NCI-H187 (cell line): ENCODE measurements around the gene C19orf12.
"Not testable (repeated sequence)": the region's sequence is repeated elsewhere in the genome, so short reads cannot be mapped to it uniquely, and the experiment has no call there.

ENCODE experiments used
- DNase-seq, 2 experiments: peaks; one replicate each; lab custom pipeline; 2025; lab: John Stamatoyannopoulos, UW

C19orf12 gene

GRCh38 chr19:29731331-29731850 is 16.3 kb upstream of the C19orf12 start:
- DNase-seq: no peak

DNA sequence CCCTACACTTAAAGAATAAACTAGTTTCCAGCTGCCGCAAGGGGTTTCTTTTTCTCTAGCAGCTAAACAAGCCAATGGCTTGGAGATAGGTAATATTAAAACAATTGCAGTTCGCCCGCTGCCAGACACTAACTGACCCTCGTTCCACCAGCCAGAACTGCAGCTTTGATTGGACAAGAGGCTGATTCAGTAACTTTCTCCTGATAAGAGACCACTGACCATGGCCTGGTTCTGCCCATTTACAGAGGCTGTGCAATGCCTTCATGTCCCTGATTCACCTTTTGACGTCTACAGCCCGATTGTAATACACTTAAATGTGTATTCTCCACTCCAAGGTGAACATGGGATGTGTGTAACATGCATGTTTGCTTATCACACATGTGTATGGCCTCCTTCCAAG is 12.8 kb upstream of the C19orf12 start:
- DNase-seq: no peak

GRCh38 chr19:29724746-29725145 is 9.7 kb upstream of the C19orf12 start:
- no peak for DNase-seq

GRCh38 chr19:29724102-29724641 is 9.1 kb upstream of the C19orf12 start:
- no peak for DNase-seq

GRCh38 chr19:29717051-29717450 is 2.0 kb upstream of the C19orf12 start:
- no peak for DNase-seq

DNA sequence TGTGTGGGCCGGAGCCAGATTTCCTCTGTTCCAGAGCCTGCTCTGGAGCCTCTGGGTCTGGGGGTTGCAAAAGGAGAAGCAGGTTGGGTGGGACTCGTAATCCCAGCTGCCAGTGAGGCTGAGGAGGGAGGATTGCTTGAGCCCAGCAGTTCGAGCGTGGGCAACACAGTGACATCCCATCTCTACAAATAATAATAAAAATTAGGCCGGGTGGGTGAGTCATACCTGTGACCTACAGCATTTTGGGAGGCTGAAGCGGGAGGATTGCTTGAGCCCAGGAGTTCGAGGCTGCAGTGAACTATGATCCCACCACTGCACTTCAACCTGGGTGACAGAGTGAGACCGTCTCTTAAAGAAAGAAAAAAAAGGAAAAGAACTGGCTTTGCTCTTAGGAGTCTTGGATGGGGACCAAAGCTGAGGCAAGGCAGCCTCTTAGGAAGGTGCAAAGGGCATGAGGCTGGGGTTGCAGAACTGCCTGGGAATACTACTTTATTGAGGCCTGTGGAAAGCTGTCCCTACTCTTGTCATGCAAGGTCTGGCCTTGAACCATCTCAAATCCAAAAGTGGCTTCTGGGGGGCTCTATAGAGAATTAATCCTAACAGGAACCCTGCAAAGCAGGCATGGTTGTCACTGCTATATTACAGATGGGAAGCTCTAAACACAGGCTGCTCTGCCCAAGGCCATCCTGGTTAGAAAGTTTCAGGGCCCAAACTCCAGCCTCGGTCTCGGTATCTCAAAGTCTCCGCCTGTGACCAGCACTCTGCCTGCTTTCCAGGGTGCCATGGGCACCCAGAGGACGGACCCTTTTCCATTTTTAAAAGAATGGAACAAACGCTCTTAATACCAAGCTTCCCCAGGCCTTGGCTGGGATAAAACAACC is 880 bp upstream of the C19orf12 start:
- DNase-seq: no peak

GRCh38 chr19:29714371-29714952 is 599 bp downstream of the C19orf12 start:
- DNase-seq: no peak

DNA sequence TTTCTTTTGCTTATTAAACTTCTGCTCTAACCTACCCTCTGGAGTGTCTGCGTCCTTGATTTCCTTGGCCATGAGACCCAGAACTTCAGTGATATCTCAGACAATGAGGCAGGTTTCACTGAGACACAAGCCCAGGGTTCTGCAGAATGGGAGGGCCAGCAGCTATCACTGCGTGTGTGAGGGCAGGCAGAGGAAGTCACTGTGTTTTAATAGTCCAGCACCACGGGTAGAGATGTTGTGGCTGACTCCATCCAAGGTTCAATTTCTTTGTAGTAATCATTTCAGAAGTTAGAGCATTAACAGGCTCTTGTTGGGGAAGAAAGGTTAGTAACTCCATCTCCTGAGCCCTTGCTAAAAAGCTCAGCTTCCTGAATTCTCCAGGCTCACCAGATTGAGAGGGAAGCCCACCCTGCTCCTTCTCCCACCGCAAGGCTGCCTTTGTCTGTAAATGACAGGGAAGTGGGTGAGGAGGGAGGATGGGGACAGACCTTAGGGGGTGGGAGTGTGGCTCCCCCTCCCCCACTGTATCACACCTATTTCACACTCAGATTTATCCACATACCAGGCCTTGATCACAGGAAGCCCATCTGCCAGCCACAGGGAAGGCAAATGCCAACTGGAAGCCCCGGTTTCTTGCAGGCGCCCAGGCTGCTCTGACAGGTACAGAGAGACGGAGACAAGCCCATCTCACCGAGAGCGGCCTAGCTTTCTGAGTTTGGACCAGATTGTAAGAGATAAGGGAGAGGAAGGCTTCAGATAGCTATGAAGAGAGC is 2.1 kb downstream of the C19orf12 start:
- DNase-seq: no peak

DNA sequence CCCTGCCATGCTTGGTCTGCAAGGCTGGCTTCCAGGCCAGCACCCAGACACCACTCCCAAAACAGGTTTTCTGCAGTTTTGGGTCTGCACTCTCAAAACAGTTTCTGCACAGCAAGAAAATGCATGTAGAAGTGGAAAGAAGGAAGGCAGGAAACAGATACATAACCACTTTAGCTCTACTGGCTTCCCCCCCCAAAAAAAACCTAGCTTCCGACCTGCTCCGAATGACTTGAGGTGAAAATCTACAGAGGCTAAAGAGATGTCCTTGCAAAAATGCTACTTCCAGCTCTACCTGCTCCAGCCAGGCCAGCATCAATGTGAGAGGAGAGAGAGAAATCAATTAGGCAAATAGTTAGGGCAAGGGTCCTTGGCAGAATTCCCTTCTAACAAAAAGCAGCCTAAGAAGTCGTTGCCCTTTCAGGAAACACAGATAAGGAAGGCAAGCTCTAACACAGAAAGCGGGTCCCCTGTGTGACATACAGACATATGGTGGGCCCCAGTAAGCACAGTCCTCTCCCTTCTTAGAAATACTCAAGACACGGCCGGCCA is 3.4 kb downstream of the C19orf12 start:
- DNase-seq: no peak

DNA sequence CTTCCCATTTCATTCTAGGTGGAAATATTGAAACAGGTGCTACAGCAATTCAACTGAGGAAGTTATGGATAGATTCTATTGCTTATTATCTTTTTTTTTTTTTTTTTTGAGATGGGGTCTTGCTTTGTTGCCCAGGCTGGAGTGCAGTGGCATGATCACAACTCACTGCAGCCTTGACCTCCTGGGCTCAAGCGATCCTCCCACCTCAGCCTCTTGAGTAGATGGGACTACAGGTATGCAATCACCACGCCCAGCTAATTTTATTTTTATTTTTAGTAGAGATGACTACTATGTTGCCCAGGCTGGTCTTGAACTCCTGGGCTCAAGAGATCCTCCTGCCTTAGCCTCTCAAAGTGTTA is 5.6 kb downstream of the C19orf12 start:
- not testable (repeated sequence) for DNase-seq

- DNase-seq: no peak
These were observed 6.3 kb downstream of the C19orf12 start for GRCh38 chr19:29708554-29709439.

GRCh38 chr19:29706635-29707034 is 8.4 kb downstream of the C19orf12 start:
- no peak for DNase-seq

DNA sequence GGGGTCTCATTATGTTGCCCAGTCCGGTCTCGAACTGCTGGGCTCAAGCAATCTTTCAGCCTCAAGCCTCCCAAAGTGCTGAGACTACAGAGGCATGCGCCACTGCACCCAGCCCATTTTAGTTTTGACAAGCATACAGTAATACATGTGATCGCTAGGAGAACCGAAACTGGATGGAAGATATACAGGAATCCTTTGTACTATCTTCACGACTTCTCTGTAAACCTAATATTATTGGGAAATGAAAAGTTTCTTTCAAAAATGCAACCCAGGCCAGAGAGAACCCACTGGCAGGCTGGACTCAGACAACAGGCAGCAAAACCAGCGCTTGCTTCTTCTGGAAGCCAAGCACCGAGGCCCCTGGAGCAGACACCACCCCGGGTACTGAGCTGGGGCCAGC is 9.4 kb downstream of the C19orf12 start:
- DNase-seq: no peak

- no peak for DNase-seq
These were observed 10.2 kb downstream of the C19orf12 start for GRCh38 chr19:29704562-29705558.

DNA sequence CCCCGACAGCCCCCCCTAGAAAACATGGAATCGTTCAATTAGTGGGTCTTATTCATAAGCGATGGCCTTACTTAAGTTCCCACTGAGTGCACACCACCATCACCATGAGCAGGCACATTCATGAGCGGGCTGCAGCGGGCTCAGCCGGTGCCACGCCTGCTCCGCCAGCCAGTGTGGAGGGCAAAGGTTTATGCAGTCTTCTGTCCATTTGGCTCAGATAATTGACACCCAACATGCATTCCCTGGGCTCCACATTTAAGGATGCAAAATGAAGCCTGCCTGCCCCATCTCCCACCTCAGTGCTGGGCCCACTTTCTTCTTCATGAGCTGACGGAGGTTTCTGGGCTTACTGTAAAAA is 12.1 kb downstream of the C19orf12 start:
- DNase-seq: no peak

DNA sequence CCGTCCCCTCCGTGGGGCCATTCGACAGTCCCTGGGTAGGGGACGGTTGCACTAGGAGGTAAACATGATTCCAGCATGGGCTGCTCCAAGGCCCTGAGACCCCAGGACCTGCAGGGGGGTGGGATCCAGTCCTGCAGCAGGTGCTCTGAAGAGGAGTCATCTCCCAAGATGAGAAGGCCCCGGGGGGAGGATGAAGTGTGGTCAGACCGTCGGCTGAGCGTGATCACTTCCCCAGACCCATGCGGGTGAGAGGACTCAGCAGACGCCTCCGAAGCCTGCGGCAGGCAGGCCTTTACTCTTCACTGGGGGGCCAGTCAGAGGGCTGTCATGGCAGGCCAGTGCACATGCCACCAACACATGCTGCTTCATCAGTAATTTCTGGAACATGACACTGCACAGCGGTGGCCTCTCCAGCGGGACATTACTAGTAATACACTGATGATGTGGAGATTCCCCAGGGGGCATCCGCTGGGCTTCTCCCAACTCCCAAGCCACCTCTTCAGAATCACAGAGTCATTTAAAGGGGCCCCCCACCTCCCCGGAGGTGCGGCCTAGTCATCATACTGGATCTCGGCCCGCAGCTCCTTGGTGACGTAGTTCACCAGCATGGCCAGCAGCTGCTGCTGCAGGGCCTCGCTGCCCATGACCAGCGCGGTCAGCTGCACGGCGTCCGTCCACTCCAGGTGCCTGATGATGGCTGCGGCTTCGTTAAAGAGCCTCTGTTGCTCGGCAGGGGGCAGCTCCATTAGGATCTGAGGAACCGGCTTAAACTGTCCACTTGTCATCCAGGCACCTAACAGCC is 12.7 kb downstream of the C19orf12 start:
- DNase-seq: no peak

DNA sequence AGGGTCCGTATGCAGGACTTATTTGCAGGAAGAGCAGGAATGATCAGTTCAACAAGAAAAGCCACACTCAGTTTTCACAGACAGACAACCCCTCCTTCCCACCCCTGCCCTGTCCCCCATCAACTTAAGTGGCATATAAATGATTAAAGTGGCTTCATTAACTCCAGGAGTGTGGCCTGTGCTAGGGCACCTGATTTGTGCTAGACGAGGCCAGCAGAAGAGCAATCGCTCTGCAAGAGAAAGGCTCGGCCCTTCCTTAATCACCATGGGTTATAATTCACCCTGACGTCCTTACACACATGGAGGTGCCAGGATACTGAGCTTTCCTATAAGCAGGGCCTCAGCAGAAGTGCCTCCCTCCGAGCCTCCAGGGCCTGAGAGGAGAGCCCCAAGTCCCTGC is 14.6 kb downstream of the C19orf12 start:
- no peak for DNase-seq

GRCh38 chr19:29699861-29700260 is 15.2 kb downstream of the C19orf12 start:
- DNase-seq: no peak
